Pancreas (tissue), 10 donors: ENCODE results near the gene MAP3K3. TPM values are rescaled to one million over a fixed set of nuclear protein-coding genes. Genes with fewer than 3 reads are reported as not detected.

Source experiments
- ATAC-seq, 4 donors: fragments of 200-7000 bp; cut with Tn5 transposase; one replicate each; pipeline versions ENCODE4 v1.8.0 to v1.9.1; 2020; ENCODE audit warnings: mild to moderate bottlenecking in 4 of 4, moderate library complexity in 4 of 4
- DNase-seq, 6 donors: peaks; one replicate each; pipeline ENCODE4 v3.0.0-alpha.2; 2020
- FAIRE-seq: peaks from 2 replicates; lab custom pipeline; 2012; peaks lifted over from hg19 to GRCh38; lab: Jason Lieb, UNC
- H3K27ac ChIP-seq, 4 donors: fragments of 200-600 bp; sonication (generic); 1 replicate in 3 of 4; 2 replicates in 1 of 4; pipeline versions ENCODE4 v1.5.0 to v1.8.0; 2020
- H3K27me3 ChIP-seq, 4 donors: fragments of 200-600 bp; one replicate each; pipeline ENCODE4 v1.8.0; 2021
- H3K36me3 ChIP-seq, 3 donors: fragments of 200-600 bp; sonication (generic) in 1 of 3; one replicate each; pipeline versions ENCODE4 v1.5.0 to v1.8.0; 2020 to 2021
- H3K4me1 ChIP-seq, 3 donors: fragments of 200-600 bp; one replicate each; pipeline ENCODE4 v1.8.0; 2021
- H3K4me3 ChIP-seq, 4 donors: fragments of 200-600 bp; sonication (generic) in 2 of 4; one replicate each; pipeline versions ENCODE4 v1.5.0 to v1.8.0; 2020 to 2021
- H3K9me3 ChIP-seq, 4 donors: fragments of 200-600 bp; one replicate each; pipeline ENCODE4 v1.8.0; 2021
- CTCF ChIP-seq, 4 donors: fragments of 200-600 bp; sonication (generic) in 3 of 4; IDR thresholded peaks; one replicate each; pipeline versions ENCODE4 v1.5.0 to v1.8.0; 2021; ENCODE audit warnings: antibody characterized with exemption in 4 of 4
- WGBS, 2 donors: extraction: QIAGEN DNeasy Blood & Tissue Kit; methylation state at CpG; one replicate each; pipeline ENCODE4 v1.1.7; 2013; 5-methylcytosine and 5-hydroxymethylcytosine counted together
- intact Hi-C, 3 donors: fragments of 100-400 bp; cut with DNase I; formaldehyde crosslinking; loops; one replicate each; pipeline versions ENCODE4 v1.11.1 to v1.14.2; 2022
- polyA plus RNA-seq, 2 donors: library from polyadenylated mRNA; stranded (reverse); fragments of 200-250 nt; gene quantifications; one replicate each; pipeline ENCODE4 v1.2.3, GENCODE V29; 2013
- total RNA-seq, 6 donors: library from RNA; stranded (reverse); fragmentation: NEBNext Ultra II Directional in 4 of 6; extraction: Animal tissue kit (Norgen Biotek cat#: 25700) in 4 of 6; gene quantifications; one replicate each; pipeline versions ENCODE4 v1.2.1 to v1.2.4, GENCODE V29; 2021 to 2023
- donor health status: healthy with polysubstance abuse.
- donor health status: DM: no; HTN: no; CAD: no; lungs with moderate emphysema.
- donor health status: DM: no; HTN: no; CAD: no.
- donor health status: control.
- donor health status: control.
- donor health status: Bipolar disorder and iron deficiency.
- donor health status: DM: yes; HTN: yes; CAD: no.
- donor health status: DM: no; HTN: no; CAD: no.
- donor health status: DM: no; HTN: no; CAD: no.
- donor health status: DM: yes; HTN: yes; CAD: no.

Gene MAP3K3
- total and polyA plus RNA-seq, 8 donors: 8.4 to 21.9 (median 11.4) TPM

- intact Hi-C loops: loop anchor here in 1 of 3 donors (10.0 kb wide), 1 partner anchor 266 kb away; no protein-coding TSS in a partner anchor
- H3K4me1 ChIP-seq: no peaks in the 10 kb centered on the region
- ATAC-seq: peak in 3 of 4 donors; percentile 2 to 7 (median 7)
These were observed 78.6 kb downstream of the MAP3K3 start for GRCh38 chr17:63700528-63701455.

GRCh38 chr17:63701456-63701820 lies 79.2 kb downstream of the MAP3K3 start:
- intact Hi-C loops: loop anchor here in 1 of 3 donors (10.0 kb wide), 1 partner anchor 267 kb away; no protein-coding TSS in a partner anchor
- Histone ChIP-seq H3K27ac (peak overlapping the region in 2 of 4 donors; percentile 35 to 57), H3K27me3 (no peaks in the 10 kb centered on the region), H3K36me3 (no peaks in the 10 kb centered on the region), H3K9me3 (no peaks in the 10 kb centered on the region), H3K4me3 (peak overlapping the region in 1 of 4 donors; percentile 62), H3K4me1 (no peaks in the 10 kb centered on the region)
- DNase-seq: no peak
- no peak for ATAC-seq
- no peak for TF ChIP-seq CTCF (IDR thresholded peaks at IDR 0.05)
- no peak for FAIRE-seq
- WGBS, 2 donors: 84 to 85% methylated on average over 10 of the region's 10 CpGs

More at GRCh38 chr17:63700528-63701455, 78.6 kb downstream of the MAP3K3 start:
- DNase-seq (peak in 2 of 6 donors; percentile 70 to 81), FAIRE-seq (no peak)
- H3K27me3 ChIP-seq: no peaks in the 10 kb centered on the region
- H3K27ac ChIP-seq: peak overlapping the region in 2 of 4 donors; percentile 55 to 57
- peak overlapping the region; percentile 14 to 62 (median 46) for H3K4me3 ChIP-seq
- 40 to 57% methylated on average over 47 to 88 of the region's 88 CpGs for WGBS, 2 donors
- H3K36me3 ChIP-seq: no peaks in the 10 kb centered on the region
- H3K9me3 ChIP-seq: no peaks in the 10 kb centered on the region
- no peak for TF ChIP-seq CTCF (IDR thresholded peaks at IDR 0.05)

- intact Hi-C loops: loop anchor here in 1 of 3 donors (10.0 kb wide), 1 partner anchor 267 kb away; no protein-coding TSS in a partner anchor
- 83 to 91% methylated on average over 16 to 19 of the region's 19 CpGs for WGBS, 2 donors
- Histone ChIP-seq H3K4me1 (no peaks in the 10 kb centered on the region), H3K4me3 (no peak overlapping the region), H3K36me3 (no peaks in the 10 kb centered on the region), H3K27ac (peak overlapping the region in 1 of 4 donors; percentile 57), H3K27me3 (no peaks in the 10 kb centered on the region), H3K9me3 (no peaks in the 10 kb centered on the region)
- FAIRE-seq (no peak), DNase-seq (no peak), ATAC-seq (peak in 1 of 4 donors; percentile 4)
- no peak for TF ChIP-seq CTCF (IDR thresholded peaks at IDR 0.05)
These were observed 79.9 kb downstream of the MAP3K3 start for GRCh38 chr17:63701868-63702720.

GRCh38 chr17:63702721-63703015 lies 80.5 kb downstream of the MAP3K3 start:
- Histone ChIP-seq H3K27ac (no peak overlapping the region), H3K4me1 (no peaks in the 10 kb centered on the region), H3K9me3 (no peaks in the 10 kb centered on the region), H3K4me3 (no peak overlapping the region), H3K36me3 (no peaks in the 10 kb centered on the region), H3K27me3 (no peaks in the 10 kb centered on the region)
- intact Hi-C loops: loop anchor here in 1 of 3 donors (10.0 kb wide), 1 partner anchor 268 kb away; no protein-coding TSS in a partner anchor
- TF ChIP-seq CTCF (IDR thresholded peaks at IDR 0.05): no peak
- no peak for DNase-seq
- 80 to 86% methylated on average over 6 of the region's 6 CpGs for WGBS, 2 donors
- no peak for FAIRE-seq
- no peak for ATAC-seq
